Activated T-helper 1 cell treated with anti-CD3 and anti-CD28 coated beads, Interleukin-12 subunit alpha, Interleukin-12 subunit beta, Interleukin-2, Interleukin-4 antibody, amounts not matched to agents 30 ng/mL and 10 ng/mL and 1 ng/mL, durations not matched to agents 14 hours and 24 hours and 36 hours (primary cell): ENCODE results near the gene AP1S3. TPM values are rescaled to one million over a fixed set of nuclear protein-coding genes. Genes with fewer than 3 reads are reported as not detected.

Source experiments
- DNase-seq: peaks from one replicate; pipeline ENCODE4 v3.0.0; 2021; ENCODE audit warnings: low spot score
- H3K27ac Mint-ChIP-seq: one replicate; pipeline ENCODE4 v1.8.0; 2021; ENCODE audit warnings: mild to moderate bottlenecking, mixed read lengths
- H3K27me3 Mint-ChIP-seq: one replicate; pipeline ENCODE4 v1.8.0; 2022; ENCODE audit warnings: mild to moderate bottlenecking, moderate library complexity, mixed read lengths; ENCODE audit not compliant: insufficient read depth
- H3K36me3 Mint-ChIP-seq: one replicate; pipeline ENCODE4 v1.8.0; 2021; ENCODE audit warnings: low read depth, mixed read lengths
- H3K4me1 Mint-ChIP-seq: one replicate; pipeline ENCODE4 v1.8.0; 2021; ENCODE audit warnings: low read depth, mixed read lengths
- H3K4me3 Mint-ChIP-seq: one replicate; pipeline ENCODE4 v1.8.0; 2021; ENCODE audit warnings: mild to moderate bottlenecking, moderate library complexity, mixed read lengths
- H3K9me3 Mint-ChIP-seq: one replicate; pipeline ENCODE4 v1.8.0; 2021; ENCODE audit warnings: mixed read lengths
- intact Hi-C: fragments of 100-400 bp; cut with micrococcal nuclease; formaldehyde crosslinking; loops from one replicate; pipeline ENCODE4 v1.15.1; 2024
- total RNA-seq: library from RNA; stranded (reverse); gene quantifications from 2 replicates; pipeline ENCODE4 v1.2.3, GENCODE V29; 2022

AP1S3 gene
- total RNA-seq, 1 donor from 2014 or later: 11.9 TPM

GRCh38 chr2:223786943-223787342 is 50.4 kb downstream of the AP1S3 start:
- H3K36me3 Mint-ChIP-seq: no peaks in the 10 kb centered on the region

GRCh38 chr2:223786236-223786635 is 51.1 kb downstream of the AP1S3 start:
- no peak for DNase-seq
- no peak overlapping the region for H3K4me3 Mint-ChIP-seq
- H3K9me3 Mint-ChIP-seq: no peaks in the 10 kb centered on the region
- intact Hi-C loops: no loop called here
- H3K27me3 Mint-ChIP-seq: peaks cover 5% of the 10 kb centered on the region
- H3K36me3 Mint-ChIP-seq: no peaks in the 10 kb centered on the region
- H3K4me1 Mint-ChIP-seq: no peaks in the 10 kb centered on the region
- H3K27ac Mint-ChIP-seq: no peak overlapping the region

More at GRCh38 chr2:223786943-223787342, 50.4 kb downstream of the AP1S3 start:
- intact Hi-C loops: no loop called here
- Mint-ChIP-seq H3K4me1 (no peaks in the 10 kb centered on the region), H3K9me3 (no peaks in the 10 kb centered on the region), H3K4me3 (no peak overlapping the region), H3K27ac (no peak overlapping the region), H3K27me3 (peaks cover 5% of the 10 kb centered on the region)
- no peak for DNase-seq

- Mint-ChIP-seq H3K27me3 (peaks cover 3% of the 10 kb centered on the region), H3K4me1 (no peaks in the 10 kb centered on the region), H3K27ac (no peak overlapping the region), H3K4me3 (no peak overlapping the region), H3K9me3 (no peaks in the 10 kb centered on the region), H3K36me3 (no peaks in the 10 kb centered on the region)
- intact Hi-C loops: loop anchor here (5.0 kb wide), 1 partner anchor 173 kb away; the partner anchor contains the start of gene MRPL44
- no peak for DNase-seq
These were observed 53.1 kb downstream of the AP1S3 start for GRCh38 chr2:223784221-223784772.

- no peaks in the 10 kb centered on the region for H3K36me3 Mint-ChIP-seq
- H3K4me3 Mint-ChIP-seq: no peak overlapping the region
- H3K27ac Mint-ChIP-seq: no peak overlapping the region
- no peaks in the 10 kb centered on the region for H3K27me3 Mint-ChIP-seq
- intact Hi-C loops: loop anchor here (5.0 kb wide), 1 partner anchor 175 kb away; the partner anchor contains the start of gene MRPL44
- DNase-seq: no peak
- no peaks in the 10 kb centered on the region for H3K4me1 Mint-ChIP-seq
- no peaks in the 10 kb centered on the region for H3K9me3 Mint-ChIP-seq
These were observed 54.8 kb downstream of the AP1S3 start for GRCh38 chr2:223782629-223783028.

GRCh38 chr2:223781560-223781959 is 55.8 kb downstream of the AP1S3 start:
- intact Hi-C loops: loop anchor here (5.0 kb wide), 1 partner anchor 176 kb away; the partner anchor contains the start of gene MRPL44
- H3K36me3 Mint-ChIP-seq: peaks cover 2% of the 10 kb centered on the region
- H3K9me3 Mint-ChIP-seq: no peaks in the 10 kb centered on the region

GRCh38 chr2:223779877-223780276 is 57.5 kb downstream of the AP1S3 start:
- Mint-ChIP-seq H3K36me3 (peaks cover 3% of the 10 kb centered on the region), H3K4me3 (no peak overlapping the region), H3K9me3 (no peaks in the 10 kb centered on the region), H3K27ac (no peak overlapping the region), H3K4me1 (no peaks in the 10 kb centered on the region), H3K27me3 (no peaks in the 10 kb centered on the region)
- intact Hi-C loops: loop anchor here (5.0 kb wide), 1 partner anchor 177 kb away; the partner anchor contains the start of gene MRPL44
- DNase-seq: peak; percentile 9

More at GRCh38 chr2:223781560-223781959, 55.8 kb downstream of the AP1S3 start:
- Mint-ChIP-seq H3K27ac (no peak overlapping the region), H3K4me3 (no peak overlapping the region), H3K27me3 (no peaks in the 10 kb centered on the region), H3K4me1 (no peaks in the 10 kb centered on the region)
- DNase-seq: no peak

GRCh38 chr2:223774193-223774592 is 63.2 kb downstream of the AP1S3 start:
- Mint-ChIP-seq H3K4me1 (no peaks in the 10 kb centered on the region), H3K27ac (no peak overlapping the region), H3K9me3 (no peaks in the 10 kb centered on the region), H3K4me3 (no peak overlapping the region), H3K27me3 (no peaks in the 10 kb centered on the region), H3K36me3 (peaks cover 8% of the 10 kb centered on the region)
- no peak for DNase-seq
- intact Hi-C loops: no loop called here

GRCh38 chr2:223772363-223772762 is 65.0 kb downstream of the AP1S3 start:
- Mint-ChIP-seq H3K36me3 (peaks cover 11% of the 10 kb centered on the region), H3K27ac (no peak overlapping the region), H3K27me3 (no peaks in the 10 kb centered on the region), H3K9me3 (no peaks in the 10 kb centered on the region), H3K4me3 (no peak overlapping the region), H3K4me1 (peaks cover 5% of the 10 kb centered on the region)
- DNase-seq: no peak
- intact Hi-C loops: no loop called here

GRCh38 chr2:223771475-223771874 is 65.9 kb downstream of the AP1S3 start:
- Mint-ChIP-seq H3K27me3 (no peaks in the 10 kb centered on the region), H3K27ac (no peak overlapping the region)

GRCh38 chr2:223768179-223768578 is 69.2 kb downstream of the AP1S3 start:
- intact Hi-C loops: no loop called here
- Mint-ChIP-seq H3K4me1 (peaks cover 6% of the 10 kb centered on the region), H3K27ac (no peak overlapping the region), H3K4me3 (no peak overlapping the region), H3K27me3 (no peaks in the 10 kb centered on the region), H3K36me3 (peaks cover 2% of the 10 kb centered on the region), H3K9me3 (no peaks in the 10 kb centered on the region)
- DNase-seq: no peak

More at GRCh38 chr2:223771475-223771874, 65.9 kb downstream of the AP1S3 start:
- Mint-ChIP-seq H3K9me3 (no peaks in the 10 kb centered on the region), H3K4me1 (peaks cover 5% of the 10 kb centered on the region), H3K36me3 (peaks cover 8% of the 10 kb centered on the region), H3K4me3 (no peak overlapping the region)
- DNase-seq: no peak
- intact Hi-C loops: no loop called here

- no peak overlapping the region for H3K27ac Mint-ChIP-seq
These were observed 70.0 kb downstream of the AP1S3 start for GRCh38 chr2:223767341-223767740.

GRCh38 chr2:223765221-223765785 is 72.1 kb downstream of the AP1S3 start:
- no peak for DNase-seq
- Mint-ChIP-seq H3K9me3 (no peaks in the 10 kb centered on the region), H3K36me3 (peaks cover 6% of the 10 kb centered on the region), H3K27ac (no peak overlapping the region), H3K4me3 (no peak overlapping the region), H3K4me1 (peaks cover 22% of the 10 kb centered on the region), H3K27me3 (no peaks in the 10 kb centered on the region)
- intact Hi-C loops: no loop called here

More at GRCh38 chr2:223767341-223767740, 70.0 kb downstream of the AP1S3 start:
- intact Hi-C loops: no loop called here
- no peaks in the 10 kb centered on the region for H3K9me3 Mint-ChIP-seq
- H3K4me3 Mint-ChIP-seq: no peak overlapping the region
- peaks cover 9% of the 10 kb centered on the region for H3K4me1 Mint-ChIP-seq
- H3K27me3 Mint-ChIP-seq: no peaks in the 10 kb centered on the region
- H3K36me3 Mint-ChIP-seq: peaks cover 4% of the 10 kb centered on the region
- DNase-seq: no peak

GRCh38 chr2:223764796-223765195 is 72.6 kb downstream of the AP1S3 start:
- DNase-seq: no peak
- Mint-ChIP-seq H3K9me3 (no peaks in the 10 kb centered on the region), H3K36me3 (peaks cover 6% of the 10 kb centered on the region), H3K27me3 (no peaks in the 10 kb centered on the region), H3K27ac (no peak overlapping the region), H3K4me3 (no peak overlapping the region), H3K4me1 (peaks cover 27% of the 10 kb centered on the region)
- intact Hi-C loops: loop anchor here (5.0 kb wide), 2 partner anchors 33 to 73 kb away; partner anchors contain the start of gene AP1S3
